HepG2 (cell line): Measurements from ENCODE around the gene THRB. TPM values are rescaled to one million over a fixed set of nuclear protein-coding genes. Genes with fewer than 3 reads are reported as not detected.

Experiments used
- ATAC-seq: fragments of 200-7000 bp; cut with Tn5 transposase; 3 replicates; pipeline ENCODE4 v1.9.1; 2020; ENCODE audit warnings: mild to moderate bottlenecking, moderate library complexity
- BruUV-seq: library from RNA; stranded (reverse); fragments of 400-500 nt; replicated peaks from 2 replicates; lab custom pipeline; 2021; lab: Mats Ljungman, UMichigan
- CTCF ChIA-PET: fragments of 300-600 bp; formaldehyde crosslinking; extraction: SDS; loops from one replicate; lab custom pipeline; 2021; ENCODE audit warnings: low total read pairs, inconsistent platforms, low intra/inter-chr PET ratio; lab: Yijun Ruan, JAX
- POLR2A ChIA-PET: fragments of 350-600 bp; sonication (Branson Sonifier 250); formaldehyde crosslinking; loops from one replicate; lab custom pipeline; 2020; ENCODE audit warnings: antibody characterized with exemption, inconsistent platforms; lab: Yijun Ruan, JAX
- DNase-seq: peaks from one replicate; pipeline ENCODE4 v3.0.0-alpha.2; 2015; ENCODE audit warnings: low spot score
- FAIRE-seq: peaks from 3 replicates; lab custom pipeline; 2011; peaks lifted over from hg19 to GRCh38; lab: Jason Lieb, UNC
- H2AFZ ChIP-seq: one replicate; pipeline ENCODE4 v1.6.1; 2011; ENCODE audit warnings: low read length, inconsistent platforms
- H3K27ac ChIP-seq: fragments of 300-600 bp; 3 replicates; pipeline ENCODE4 v1.8.0; 2011; ENCODE audit warnings: mixed run types, mild to moderate bottlenecking, mixed read lengths, low read length, inconsistent platforms; ENCODE audit not compliant: insufficient read depth; ENCODE audit errors: extremely low read length
- H3K27me3 ChIP-seq, 2 experiments: fragments of 200-600 bp in 1 of 2; 2 replicates in 1 of 2; 3 replicates in 1 of 2; pipeline versions ENCODE4 v1.6.0 to v1.8.0; 2011; ENCODE audit warnings: low read length in 2 of 2, mild to moderate bottlenecking in 2 of 2, moderate library complexity in 2 of 2, inconsistent platforms in 1 of 2; ENCODE audit not compliant: insufficient read depth in 2 of 2, control insufficient read depth in 1 of 2
- H3K36me3 ChIP-seq, 2 experiments: fragments of 200-600 bp in 1 of 2; replicated peaks in 1 of 2; 2 replicates in 1 of 2; 3 replicates in 1 of 2; pipeline versions ENCODE4 v1.5.1 to v1.8.0; 2011; ENCODE audit warnings: low read length in 2 of 2, inconsistent platforms in 1 of 2; ENCODE audit not compliant: insufficient read depth in 2 of 2, control insufficient read depth in 1 of 2
- H3K4me1 ChIP-seq: 2 replicates; pipeline ENCODE4 v1.5.1; 2012; ENCODE audit warnings: low read length, inconsistent platforms; ENCODE audit not compliant: insufficient read depth
- H3K4me2 ChIP-seq: 2 replicates; pipeline ENCODE4 v1.6.0; 2011; ENCODE audit warnings: low read depth, low read length, inconsistent platforms
- H3K4me3 ChIP-seq, 3 experiments: fragments of 200-600 bp in 1 of 3; sonication (generic), shearing (Covaris generic) in 1 of 3; replicated peaks in 1 of 3; 2 replicates each; pipeline ENCODE4 v1.5.1; 2011 to 2016; ENCODE audit warnings: low read length in 3 of 3, inconsistent platforms in 2 of 3, low read depth in 2 of 3, mild to moderate bottlenecking in 2 of 3, control low read depth in 1 of 3, mixed read lengths in 1 of 3; ENCODE audit not compliant: insufficient read depth in 1 of 3
- H3K79me2 ChIP-seq: one replicate; pipeline ENCODE4 v1.6.1; 2011; ENCODE audit warnings: low read length, inconsistent platforms; ENCODE audit not compliant: insufficient read depth
- H3K9ac ChIP-seq: 2 replicates; pipeline ENCODE4 v1.6.0; 2011; ENCODE audit warnings: mild to moderate bottlenecking, low read depth, low read length, inconsistent platforms; ENCODE audit not compliant: insufficient read depth
- H3K9me3 ChIP-seq: 2 replicates; pipeline ENCODE4 v1.5.1; 2012; ENCODE audit warnings: mild to moderate bottlenecking, low read length
- H4K20me1 ChIP-seq: 2 replicates; pipeline ENCODE4 v1.6.0; 2011; ENCODE audit warnings: inconsistent platforms, mild to moderate bottlenecking, low read length, moderate library complexity; ENCODE audit not compliant: insufficient read depth
- in situ Hi-C: cut with HindIII; loops from 2 replicates; pipeline ENCODE4 v1.10.0; 2017; ENCODE audit warnings: low pct_unique_long_range_greater_than_20kb; ENCODE audit not compliant: extremely low pct_ligation_motif_present
- intact Hi-C: fragments of 100-400 bp; cut with micrococcal nuclease; formaldehyde crosslinking; loops from one replicate; pipeline ENCODE4 v1.10.0; 2022; ENCODE audit not compliant: unreplicated experiment
- polyA plus RNA-seq, 8 experiments: library from polyadenylated mRNA; depleted of rRNA in 3 of 8; stranded (reverse) in 7 of 8; unstranded in 1 of 8; fragments of >200 nt; fragmentation: Illumina TruSeq in 4 of 8; extraction: Trizol in 4 of 8; gene quantifications; 2 replicates each; pipeline versions ENCODE4 v1.2.1 to v1.2.3, GENCODE V29; 2011 to 2016; ENCODE audit warnings: low read depth in 4 of 8, missing spikeins in 1 of 8, mixed read lengths in 1 of 8; ENCODE audit not compliant: insufficient read depth in 1 of 8
- total RNA-seq, 5 experiments: library from RNA; depleted of rRNA; stranded (reverse); fragments of >200 nt; fragmentation: Illumina TruSeq; extraction: Trizol; gene quantifications; 2 replicates each; pipeline ENCODE4 v1.2.3, GENCODE V29; 2016; ENCODE audit warnings: low read depth in 1 of 5
- TF ChIP-seq, protein P1 (sequence below): sonication (generic); formaldehyde crosslinking; IDR thresholded peaks from 2 replicates; pipeline ENCODE4 v1.9.0; 2021; ENCODE audit warnings: mild to moderate bottlenecking, missing genetic modification reagents
- TF ChIP-seq, protein P2 (sequence below): IDR thresholded peaks from 2 replicates; pipeline ENCODE4 v1.6.1; 2016; ENCODE audit warnings: missing genetic modification reagents, missing compliant biosample characterization

Gene THRB
- total and polyA plus RNA-seq, 2 of the 13 experiments (the other 11 are each of a cell fraction or from before 2014, with no cell fraction given) = 4.7 to 22.7 TPM

DNA sequence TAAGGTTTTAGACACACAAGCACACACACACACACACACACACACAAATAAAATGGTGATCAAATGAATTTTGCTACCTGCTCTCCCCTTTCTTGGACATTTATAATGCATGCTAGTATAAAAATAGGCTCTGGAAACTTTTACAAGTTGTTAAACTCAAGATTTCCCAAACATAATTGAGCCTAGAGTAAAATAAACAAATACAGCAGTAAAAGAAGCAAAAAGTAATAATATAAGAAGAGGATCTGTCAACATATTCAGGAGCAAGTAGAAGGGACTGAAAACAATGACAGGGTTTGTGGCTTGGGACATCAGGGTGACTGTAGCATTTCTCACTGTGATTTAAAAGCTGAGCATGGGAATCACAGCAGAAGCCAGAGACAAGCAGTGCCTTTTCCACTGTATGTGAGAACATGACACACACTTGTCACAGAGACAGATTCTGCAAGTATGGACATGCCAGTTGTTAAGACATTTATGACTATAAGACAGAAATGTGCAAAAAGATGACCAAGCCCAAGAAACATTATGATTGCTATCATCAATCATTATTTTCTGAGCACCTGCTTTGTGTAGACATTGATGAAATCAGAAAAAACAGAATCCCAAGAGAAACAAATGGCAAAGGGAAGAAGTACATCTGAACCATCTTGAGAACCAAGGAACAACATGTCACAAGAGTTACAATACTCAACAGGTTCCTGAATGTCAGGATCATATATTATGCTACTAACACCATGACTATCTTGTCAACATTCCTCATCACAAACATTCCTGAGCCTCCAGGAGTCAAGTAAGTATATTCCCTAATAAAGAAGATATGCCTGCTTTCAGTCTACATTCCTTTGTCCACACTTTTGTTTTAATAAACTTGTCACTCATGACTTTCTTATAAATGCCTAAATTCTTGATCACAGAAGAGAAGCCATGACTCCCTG lies 7.1 kb downstream of the THRB start:
- Histone ChIP-seq H3K4me3 (no peak overlapping the region), H3K9ac (no peak overlapping the region), H2AFZ (no peak overlapping the region), H3K4me1 (peaks cover 61% of the 10 kb centered on the region), H3K9me3 (no peaks in the 10 kb centered on the region), H4K20me1 (no peaks in the 10 kb centered on the region; the same call in 1 of the 2 replicates), H3K27ac (no peak overlapping the region)
- DNase-seq (no peak), ATAC-seq (no peak)
- intact Hi-C loops = loop anchor here (1.0 kb wide), 1 partner anchor 14 kb away; no protein-coding TSS in a partner anchor
- CTCF ChIA-PET = no interaction called here
- no TSS peak for BruUV-seq
- TF ChIP-seq, protein P1, sequence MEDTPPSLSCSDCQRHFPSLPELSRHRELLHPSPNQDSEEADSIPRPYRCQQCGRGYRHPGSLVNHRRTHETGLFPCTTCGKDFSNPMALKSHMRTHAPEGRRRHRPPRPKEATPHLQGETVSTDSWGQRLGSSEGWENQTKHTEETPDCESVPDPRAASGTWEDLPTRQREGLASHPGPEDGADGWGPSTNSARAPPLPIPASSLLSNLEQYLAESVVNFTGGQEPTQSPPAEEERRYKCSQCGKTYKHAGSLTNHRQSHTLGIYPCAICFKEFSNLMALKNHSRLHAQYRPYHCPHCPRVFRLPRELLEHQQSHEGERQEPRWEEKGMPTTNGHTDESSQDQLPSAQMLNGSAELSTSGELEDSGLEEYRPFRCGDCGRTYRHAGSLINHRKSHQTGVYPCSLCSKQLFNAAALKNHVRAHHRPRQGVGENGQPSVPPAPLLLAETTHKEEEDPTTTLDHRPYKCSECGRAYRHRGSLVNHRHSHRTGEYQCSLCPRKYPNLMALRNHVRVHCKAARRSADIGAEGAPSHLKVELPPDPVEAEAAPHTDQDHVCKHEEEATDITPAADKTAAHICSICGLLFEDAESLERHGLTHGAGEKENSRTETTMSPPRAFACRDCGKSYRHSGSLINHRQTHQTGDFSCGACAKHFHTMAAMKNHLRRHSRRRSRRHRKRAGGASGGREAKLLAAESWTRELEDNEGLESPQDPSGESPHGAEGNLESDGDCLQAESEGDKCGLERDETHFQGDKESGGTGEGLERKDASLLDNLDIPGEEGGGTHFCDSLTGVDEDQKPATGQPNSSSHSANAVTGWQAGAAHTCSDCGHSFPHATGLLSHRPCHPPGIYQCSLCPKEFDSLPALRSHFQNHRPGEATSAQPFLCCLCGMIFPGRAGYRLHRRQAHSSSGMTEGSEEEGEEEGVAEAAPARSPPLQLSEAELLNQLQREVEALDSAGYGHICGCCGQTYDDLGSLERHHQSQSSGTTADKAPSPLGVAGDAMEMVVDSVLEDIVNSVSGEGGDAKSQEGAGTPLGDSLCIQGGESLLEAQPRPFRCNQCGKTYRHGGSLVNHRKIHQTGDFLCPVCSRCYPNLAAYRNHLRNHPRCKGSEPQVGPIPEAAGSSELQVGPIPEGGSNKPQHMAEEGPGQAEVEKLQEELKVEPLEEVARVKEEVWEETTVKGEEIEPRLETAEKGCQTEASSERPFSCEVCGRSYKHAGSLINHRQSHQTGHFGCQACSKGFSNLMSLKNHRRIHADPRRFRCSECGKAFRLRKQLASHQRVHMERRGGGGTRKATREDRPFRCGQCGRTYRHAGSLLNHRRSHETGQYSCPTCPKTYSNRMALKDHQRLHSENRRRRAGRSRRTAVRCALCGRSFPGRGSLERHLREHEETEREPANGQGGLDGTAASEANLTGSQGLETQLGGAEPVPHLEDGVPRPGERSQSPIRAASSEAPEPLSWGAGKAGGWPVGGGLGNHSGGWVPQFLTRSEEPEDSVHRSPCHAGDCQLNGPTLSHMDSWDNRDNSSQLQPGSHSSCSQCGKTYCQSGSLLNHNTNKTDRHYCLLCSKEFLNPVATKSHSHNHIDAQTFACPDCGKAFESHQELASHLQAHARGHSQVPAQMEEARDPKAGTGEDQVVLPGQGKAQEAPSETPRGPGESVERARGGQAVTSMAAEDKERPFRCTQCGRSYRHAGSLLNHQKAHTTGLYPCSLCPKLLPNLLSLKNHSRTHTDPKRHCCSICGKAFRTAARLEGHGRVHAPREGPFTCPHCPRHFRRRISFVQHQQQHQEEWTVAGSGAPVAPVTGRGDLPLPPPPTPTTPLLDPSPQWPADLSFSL (CRISPR knock-in tag) = peak; percentile 14; the same call in 1 of the 2 replicates
- TF ChIP-seq, protein P2, sequence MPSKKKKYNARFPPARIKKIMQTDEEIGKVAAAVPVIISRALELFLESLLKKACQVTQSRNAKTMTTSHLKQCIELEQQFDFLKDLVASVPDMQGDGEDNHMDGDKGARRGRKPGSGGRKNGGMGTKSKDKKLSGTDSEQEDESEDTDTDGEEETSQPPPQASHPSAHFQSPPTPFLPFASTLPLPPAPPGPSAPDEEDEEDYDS = no peak
- TF ChIP-seq, all 625 proteins: peak for 1
- no peak overlapping the region for H3K4me2 ChIP-seq
- no peaks in the 10 kb centered on the region for H3K36me3 ChIP-seq
- no peaks in the 10 kb centered on the region for H3K27me3 ChIP-seq
- in situ Hi-C loops = no loop called here
- POLR2A ChIA-PET = no interaction called here
- H3K79me2 ChIP-seq = peaks cover 91% of the 10 kb centered on the region
- no peak for FAIRE-seq
